Fibroblast of skin of left biceps (primary cell): ENCODE results near the gene SH2D3A.

Experiments used
- DNase-seq, 2 experiments: peaks; one replicate each; pipeline ENCODE4 v3.0.0-alpha.2; 2013; ENCODE audit warnings: low read depth in 2 of 2

SH2D3A gene

DNA sequence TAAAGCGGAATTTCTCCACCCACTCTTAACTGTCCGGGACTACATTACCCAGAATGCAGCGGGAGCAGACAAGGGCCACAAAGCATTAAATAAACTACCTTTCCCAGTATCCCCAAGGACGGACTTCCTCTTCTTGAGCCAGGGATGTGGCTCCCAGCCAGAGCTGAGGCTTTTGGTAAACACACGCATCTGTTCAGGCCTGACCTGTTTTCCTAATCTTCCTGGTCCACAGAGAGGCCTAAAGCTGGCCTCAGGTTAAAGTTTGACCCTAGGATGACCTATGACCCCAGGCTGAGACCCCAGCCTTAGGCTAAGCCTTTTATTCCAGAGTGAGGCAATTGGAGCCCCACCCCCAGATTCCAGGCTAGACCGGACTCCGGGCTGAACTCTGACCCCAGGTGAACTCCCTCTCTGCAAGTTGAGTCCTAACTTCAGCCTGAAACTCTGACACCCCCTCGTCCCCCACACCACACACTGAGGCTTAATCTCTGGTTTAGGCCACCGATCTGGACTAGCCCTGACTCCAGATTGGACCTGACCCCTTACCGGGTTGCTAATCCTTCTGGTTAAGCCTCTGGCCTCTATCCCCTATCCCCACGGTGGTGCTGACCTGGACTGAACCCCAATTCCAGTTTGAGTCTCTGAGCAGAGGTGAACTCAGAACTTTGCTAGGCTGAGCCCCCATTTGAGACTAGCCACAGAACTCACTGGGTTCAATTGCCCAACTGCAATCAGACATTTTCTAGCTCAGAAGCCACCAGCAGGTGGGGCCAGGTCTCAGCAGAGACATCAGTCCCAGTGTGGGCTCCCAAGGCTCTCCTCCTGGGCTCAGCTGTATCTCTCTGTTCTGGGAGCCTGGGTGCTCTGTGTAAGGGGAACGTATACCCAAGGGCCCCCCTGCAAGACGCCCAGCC lies 29.1 kb downstream of the SH2D3A start:
- peak; percentile 59 to 67 for DNase-seq

DNA sequence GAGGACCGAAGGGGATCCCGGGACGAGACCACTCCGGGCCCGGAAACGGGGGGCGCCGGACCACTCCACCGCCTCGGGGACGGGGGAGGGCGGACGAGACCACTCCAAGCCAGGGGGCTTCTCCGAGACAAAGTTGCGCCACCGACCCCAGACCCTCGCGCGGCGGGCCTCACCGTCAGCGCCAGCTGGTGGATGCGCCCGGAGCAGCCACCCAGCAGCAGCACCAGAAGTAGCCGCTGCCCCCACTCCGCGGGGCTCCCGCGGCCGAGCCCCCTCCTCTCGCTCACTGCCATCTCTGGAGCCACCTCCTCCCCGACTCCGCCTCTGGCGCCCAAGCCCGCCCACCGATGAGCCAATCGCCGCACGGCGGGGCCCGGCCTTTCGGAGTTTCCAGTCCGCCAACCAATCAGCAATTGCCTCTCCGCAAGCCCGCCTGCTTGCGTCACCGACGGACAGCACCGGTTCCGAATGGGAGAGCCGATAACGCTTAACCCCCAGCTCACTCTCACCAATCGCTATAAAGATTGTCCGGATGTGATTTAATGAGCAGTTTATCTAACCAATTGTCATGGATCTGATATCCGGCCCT lies 29.9 kb downstream of the SH2D3A start, which contains the start of gene GPR108:
Gene GPR108, minus strand, starts transcription at position 297 of the 589 bp plus-strand sequence. Its CDS starts 4 bp downstream, at position 293.
- DNase-seq = peak; percentile 100

DNA sequence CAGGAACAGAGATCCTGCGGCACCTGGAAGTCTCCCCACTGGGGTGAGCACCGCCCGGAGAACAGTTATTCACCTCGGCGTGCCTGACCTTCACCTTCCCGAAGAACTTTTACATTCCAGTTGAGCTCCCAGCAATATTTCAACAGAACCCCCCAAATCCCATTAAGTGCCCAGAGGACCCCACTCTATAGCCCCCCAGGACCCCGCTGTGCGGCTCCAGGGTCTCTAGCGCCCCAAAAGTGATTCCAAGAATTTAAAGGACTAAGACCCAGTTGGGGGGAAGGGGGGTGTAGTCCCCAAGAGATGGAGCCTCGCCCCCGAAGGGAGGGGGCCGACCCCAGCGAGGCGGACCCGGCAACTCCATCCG lies 30.3 kb downstream of the SH2D3A start:
- no peak for DNase-seq

DNA sequence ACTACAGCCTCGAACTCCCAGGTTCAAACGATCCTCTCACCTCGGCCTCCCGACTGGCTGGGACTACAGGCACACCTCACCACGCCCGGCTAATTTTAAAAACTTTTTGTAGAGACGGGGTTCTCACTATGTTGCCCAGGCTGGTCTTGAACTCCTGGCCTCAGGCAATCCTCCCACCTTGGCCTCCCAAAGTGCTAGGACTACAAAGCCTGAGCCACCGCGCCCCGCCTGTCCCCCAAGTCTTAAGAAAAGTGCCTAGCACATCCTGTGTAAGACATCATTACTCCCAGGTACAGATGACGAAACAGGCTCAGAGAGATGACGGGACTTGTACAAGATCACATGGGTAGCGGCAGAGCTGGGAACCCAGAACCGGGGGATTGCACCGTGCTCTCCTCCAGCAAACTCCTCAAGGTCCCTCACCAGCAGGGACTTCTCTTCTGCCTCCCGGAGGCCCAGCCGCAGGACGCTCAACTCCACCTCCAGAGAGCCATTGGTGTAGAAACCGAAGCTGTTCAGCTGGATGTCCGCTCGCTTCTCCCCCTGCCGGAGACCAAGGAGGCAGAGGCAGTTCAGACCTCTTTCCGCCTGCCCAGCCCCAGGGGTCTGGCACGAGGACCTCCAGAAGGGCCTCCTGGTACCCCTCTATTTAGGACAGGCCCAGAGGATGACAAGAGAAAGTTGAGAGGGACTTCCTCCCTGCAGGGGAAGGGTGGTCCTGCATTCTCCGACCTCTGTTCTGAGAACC lies 30.9 kb downstream of the SH2D3A start:
- DNase-seq = peak; percentile 47 to 62

DNA sequence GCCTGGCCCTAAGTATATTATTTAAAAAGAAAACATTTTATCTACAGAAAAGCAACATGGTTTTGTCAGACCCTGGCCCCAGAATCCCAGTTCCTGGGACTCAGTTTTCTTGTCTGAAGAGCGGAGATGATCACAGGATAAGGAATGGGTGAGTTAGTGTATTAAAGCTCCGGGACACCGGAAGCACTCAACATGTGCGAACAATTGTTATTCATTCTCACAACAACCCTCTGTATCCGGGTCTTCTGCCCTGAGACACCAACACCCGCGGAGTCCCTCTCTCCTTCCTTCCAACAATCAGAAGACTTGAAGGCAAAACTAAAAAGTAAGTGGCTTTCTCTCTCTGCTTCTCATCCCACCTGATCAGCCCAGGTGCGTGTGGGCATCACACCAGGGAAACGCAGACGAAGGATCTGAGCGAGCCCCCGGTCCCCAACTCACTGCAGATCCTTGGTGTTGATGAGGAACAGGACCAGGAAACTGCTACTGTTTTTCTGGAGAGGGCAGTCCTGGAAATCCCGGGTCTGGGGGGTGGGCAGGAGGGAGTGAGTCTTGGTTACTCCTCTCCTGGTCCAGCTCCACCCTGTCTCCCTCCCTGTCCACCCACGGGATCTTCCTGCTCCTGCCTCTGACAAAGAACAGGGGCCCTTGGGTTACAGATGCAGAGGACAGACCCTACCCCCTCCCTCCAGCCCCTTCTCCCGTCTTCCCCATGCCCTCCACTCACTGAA lies 31.9 kb downstream of the SH2D3A start:
- DNase-seq = no peak

DNA sequence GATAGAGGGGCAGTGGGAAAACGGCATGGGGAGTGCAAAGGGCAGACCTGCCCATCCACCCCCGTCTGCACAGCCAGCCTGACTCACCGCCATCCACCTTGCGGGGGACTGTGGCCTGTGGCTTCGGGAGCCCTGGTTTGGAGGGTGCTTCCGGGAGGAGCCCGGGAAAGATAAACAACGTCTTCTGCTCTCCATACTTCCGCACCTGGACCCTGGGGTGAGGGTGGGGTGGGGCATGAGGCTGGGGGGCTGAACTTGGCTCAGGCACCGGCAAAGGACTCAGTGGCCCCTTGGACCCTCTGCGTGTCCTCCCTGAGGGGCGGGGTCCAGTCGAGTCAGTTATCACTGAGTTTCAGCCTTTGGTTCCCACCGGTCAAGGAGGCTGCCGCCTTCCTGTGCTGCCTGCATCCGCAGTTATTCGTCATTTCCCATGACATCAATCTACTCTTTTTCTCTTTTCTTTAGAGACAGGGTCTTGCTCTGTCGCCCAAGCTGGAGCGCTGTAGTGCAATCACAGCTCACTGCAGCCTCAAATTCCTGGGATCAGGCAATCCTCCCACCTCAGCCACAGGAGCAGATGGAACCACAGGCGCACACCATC lies 33.0 kb downstream of the SH2D3A start:
- DNase-seq = no peak

DNA sequence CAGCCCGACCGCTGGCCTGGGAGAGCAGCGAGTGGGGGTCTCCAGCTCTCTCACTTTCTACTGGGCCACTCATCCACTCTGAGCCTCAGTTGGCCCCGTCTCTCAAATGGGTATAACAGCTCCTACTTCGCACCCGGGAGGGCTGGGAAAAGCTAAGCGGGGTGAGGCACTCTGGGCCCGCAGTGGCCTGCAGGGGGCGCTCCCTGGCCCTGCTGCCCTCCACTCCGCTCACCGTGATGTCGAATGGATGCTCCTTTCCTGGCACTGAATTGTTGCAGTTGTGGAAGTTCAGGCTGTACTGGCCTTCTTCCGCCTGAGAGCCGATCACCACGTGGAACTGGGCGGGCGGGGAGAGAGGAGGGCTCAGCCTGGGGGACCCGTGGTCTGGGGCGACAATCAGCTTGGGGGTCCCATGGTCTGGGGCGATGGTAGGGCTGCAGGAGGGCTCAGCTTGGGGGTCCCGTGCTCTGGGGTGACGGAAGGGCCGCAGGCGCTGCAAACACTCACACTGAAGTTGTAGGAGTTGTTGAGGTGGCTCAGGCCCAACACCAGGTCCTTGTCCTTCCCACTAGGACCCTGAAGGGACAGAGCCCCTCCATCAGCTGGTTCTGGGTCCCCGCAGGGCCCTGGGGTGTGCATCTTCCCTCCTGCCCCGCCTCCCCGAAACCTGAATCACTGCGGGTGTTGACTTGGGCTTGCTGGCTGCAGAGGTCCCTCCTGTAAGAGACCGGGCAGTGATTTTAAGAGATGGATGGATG lies 33.7 kb downstream of the SH2D3A start:
- DNase-seq = no peak

DNA sequence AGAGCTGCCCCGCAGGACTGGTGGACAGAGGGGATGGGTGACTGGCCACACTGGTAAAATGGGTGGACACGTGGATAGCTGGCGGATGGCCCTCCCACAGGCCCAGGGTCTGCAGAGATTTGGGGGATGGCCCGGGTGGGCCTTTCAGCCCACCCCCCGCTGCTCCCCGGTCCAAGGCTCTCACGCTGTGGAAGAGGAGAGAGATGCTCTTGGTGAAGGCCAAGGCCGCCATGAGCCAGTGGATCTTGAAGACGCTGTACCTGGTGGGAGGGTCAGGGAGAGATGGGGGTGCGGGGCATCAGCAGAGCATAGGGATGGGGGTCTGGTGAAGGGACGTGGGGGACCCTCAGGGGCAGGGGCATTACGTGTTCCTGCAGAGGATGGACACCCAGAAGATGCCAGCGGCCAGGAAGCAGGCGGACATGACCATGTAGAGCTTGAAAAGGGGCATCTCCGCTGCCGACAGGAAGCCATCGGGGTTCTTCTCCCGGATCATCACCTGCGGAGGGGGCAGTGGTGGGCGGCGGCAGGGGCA lies 34.4 kb downstream of the SH2D3A start:
- no peak for DNase-seq

DNA sequence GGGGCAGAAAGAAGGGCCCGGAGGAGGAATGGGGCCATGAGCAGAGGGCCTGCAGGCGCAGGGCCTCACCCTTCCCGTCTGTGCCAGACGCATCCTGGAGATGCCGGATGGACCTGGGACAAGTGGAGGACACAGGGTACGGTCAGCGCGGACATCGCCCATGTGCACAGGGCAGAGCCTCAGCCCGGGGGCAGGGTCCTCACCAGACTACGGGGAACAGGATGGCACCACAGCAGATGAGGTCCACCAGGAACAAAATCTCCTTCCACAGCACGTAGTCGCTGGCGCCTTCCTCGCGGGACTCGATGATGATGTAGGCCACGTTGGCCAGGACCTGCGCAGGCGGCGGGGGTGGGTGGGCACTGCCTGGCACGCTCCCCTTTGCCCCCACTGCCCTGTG lies 35.4 kb downstream of the SH2D3A start:
- no peak for DNase-seq

DNA sequence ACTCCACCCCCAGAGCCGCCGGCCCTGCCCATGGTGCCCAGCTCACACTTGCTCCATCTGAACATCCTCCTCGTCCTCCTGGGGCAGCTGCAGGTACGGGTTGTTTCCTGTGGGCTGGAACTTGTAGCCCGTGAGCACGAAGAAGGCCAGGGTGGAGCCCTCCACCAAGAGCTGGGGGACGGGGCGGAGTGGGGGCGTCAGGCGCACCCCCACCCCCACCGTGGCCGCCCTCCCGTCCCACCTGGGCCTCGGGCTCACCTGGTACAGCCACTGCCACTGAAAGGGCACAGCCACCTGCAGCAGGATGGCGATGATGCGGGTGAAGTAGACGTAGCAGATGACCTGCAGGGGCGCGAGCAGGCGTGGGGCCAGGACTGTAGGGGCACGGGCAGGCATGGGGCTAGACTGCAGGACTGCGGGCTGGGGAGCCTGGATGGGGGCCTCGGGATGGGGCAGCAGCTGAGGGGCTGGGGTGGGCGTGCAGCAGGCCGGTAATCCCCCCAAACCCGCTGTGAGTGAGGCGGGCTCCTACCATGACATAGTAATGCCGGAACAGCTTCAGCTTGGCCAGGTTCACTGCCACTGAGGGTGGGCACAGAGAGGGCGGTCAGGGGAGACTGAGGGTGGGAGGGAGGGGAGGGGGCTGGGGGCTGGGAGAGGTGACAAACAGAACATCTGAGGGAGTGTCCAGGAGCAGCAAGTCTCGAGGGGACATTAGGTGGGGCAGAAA lies 36.1 kb downstream of the SH2D3A start:
- DNase-seq = no peak

DNA sequence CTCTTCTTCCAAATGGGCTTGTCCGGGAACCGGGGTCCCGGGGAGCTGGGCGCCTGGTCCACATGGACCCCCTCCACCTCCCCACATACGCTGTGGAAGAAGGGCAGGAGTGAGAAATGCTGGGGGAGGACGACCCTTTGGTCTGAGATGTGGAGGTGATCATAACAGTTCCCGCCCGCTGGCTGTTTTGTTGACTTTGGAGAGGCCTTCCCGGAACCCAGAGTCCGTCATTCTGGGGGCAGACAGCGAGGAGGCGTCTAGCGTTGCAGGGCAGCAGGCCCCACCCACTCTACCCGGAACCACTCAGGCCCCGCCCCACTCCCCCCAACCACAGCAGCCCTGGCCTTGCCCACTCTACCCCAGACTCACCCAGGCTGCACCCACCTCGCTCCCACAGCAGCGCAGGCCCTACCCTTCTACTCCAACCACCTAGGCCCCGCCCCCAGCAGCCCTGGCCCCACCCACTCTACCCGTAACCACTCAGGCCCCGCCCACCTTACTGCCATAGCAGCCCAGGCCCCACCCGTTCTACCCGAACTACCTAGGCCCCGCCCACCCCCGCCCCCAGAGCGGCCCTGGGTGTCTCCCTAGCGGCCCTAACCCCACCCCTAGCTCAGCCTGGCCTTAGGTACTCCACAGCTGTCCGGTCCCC lies 37.0 kb downstream of the SH2D3A start:
- no peak for DNase-seq

DNA sequence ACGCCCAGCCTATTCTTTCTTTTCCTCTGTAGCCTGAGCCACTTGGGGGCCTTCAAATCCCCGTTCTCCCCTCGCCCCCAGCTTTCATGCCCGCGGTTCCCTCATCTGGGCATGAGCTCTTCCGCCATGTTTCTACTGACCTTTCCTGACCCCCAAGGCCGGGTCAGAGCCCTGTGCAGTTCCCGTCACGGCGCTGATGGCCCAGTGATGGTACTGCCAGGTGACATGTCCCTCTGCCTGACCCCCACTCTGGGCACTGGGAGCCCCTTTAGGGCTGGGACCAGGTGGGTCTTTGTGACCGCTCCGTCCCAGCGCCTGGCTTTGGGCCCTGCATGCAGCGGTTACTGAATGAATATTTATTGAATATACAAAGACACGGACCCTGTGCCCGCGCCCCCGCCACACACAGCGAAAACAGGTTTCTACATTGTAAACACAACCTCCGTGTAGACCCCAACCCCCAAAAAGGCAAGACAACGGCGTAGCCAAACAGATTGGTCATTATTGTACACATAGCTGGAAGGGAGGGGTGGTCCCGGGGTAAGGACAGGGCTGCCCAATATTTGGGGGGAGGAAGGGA lies 37.6 kb downstream of the SH2D3A start:
- no peak for DNase-seq

DNA sequence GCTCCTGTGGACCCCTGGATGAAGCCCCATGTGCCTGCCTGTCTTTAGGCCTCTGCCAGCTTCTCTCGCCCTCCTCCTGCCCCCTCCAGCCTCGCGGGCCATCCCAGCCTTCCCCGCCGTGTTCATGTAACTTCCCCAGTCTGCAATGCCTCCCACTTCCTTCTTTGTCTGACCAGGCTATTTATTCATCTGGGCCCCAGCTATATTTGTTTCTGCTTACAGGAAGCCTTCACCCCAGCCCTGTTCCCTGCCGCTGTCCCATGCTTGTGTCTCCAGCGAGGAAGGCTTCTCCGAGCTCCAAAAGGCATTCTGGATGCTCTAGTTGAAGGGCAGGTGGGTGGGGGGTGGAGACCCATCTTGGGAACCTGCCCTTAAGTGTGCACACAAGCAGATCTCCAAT lies 38.9 kb downstream of the SH2D3A start:
- no peak for DNase-seq

DNA sequence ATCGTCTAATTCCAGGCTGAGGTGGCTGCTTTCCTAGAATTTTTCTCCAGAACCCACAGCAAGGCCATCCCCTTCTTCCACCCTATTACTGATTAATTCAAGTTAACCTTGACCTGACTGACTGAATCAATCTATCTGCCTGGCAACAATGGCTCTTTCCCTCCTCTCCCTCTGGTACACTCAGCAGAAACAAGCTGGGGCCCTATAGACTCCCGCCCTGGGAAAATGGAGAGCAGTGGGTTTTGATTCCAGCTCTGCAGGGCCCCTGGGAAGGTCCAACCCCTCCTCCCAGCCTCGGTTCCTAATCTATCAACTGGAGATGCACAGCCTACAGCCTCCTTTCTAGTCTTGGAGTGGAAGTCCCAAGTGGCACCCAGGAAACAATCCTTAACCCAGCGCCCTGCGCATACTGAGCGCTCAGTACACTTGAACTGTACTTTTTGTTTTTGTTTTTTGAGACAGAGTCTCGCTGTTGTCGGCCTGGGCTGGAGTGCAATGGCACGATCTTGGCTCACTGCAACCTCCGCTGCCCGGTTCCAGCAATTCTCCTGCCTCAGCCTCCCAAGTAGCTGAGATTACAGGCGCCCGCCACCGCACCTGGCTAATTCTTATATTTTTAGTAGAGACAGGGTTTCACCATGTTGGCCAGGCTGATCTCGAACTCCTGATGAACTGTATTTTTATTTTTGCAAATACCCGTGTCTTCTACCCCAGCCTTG lies 41.6 kb downstream of the SH2D3A start:
- DNase-seq = no peak

DNA sequence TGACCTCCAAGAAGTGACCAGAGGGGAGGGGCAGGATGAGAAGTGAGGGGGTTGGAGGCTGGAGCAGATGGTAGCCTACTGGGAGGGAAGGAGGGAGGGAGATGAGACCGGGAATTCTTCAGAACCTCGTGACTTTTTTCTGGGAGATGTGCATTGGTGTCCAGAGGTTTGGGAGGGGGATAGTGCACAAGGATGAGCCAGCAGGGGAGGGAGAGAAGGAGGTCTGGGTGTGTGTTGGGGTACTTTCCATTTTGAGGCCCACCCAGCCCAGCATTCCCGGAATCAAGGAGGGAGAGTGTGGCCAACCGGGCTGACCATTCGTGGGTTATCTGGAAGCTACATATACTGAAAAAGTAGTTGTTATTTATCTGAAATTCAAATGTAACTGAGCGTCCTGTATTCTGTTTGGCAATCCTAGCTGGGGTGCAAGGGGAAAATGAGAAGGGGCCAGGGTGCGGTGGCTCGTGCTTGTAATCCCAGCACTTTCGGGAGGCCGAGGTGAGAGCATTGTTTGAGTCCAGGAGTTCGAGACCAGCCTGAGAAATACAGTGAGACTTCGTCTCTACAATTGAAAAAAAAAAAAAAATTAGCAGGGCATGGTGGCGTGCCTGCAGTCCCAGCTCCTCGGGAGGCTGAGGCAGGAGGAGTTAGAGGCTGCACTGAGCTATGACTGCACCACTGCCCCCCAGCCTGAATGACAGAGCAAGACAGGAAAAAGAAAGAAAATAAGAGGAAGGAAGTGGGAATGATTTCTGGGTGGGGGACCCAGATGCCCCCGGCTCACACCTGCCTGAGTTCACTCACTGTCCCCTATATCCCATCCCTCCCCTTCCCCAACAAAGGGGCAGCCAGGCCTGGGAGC lies 42.4 kb downstream of the SH2D3A start:
- DNase-seq = no peak

DNA sequence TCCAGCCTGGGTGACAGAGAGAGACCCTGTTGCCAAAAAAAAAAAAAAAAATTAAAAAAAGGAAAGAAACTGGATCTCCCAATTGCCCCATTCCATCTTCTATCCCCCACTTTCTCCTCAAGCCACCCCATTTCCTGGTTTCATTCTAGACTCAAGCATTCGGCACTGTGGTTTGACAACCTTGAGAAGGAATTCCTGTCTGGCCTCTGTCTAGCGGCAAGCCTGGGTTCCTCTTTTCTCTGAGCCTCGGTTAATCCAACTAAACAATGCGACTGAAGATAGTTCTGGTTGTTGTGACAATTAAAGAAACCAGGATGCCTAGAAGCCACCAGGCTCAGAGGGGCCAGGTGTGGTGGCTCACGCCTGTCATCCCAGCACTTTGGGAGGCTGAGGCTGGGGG lies 43.5 kb downstream of the SH2D3A start:
- no peak for DNase-seq

DNA sequence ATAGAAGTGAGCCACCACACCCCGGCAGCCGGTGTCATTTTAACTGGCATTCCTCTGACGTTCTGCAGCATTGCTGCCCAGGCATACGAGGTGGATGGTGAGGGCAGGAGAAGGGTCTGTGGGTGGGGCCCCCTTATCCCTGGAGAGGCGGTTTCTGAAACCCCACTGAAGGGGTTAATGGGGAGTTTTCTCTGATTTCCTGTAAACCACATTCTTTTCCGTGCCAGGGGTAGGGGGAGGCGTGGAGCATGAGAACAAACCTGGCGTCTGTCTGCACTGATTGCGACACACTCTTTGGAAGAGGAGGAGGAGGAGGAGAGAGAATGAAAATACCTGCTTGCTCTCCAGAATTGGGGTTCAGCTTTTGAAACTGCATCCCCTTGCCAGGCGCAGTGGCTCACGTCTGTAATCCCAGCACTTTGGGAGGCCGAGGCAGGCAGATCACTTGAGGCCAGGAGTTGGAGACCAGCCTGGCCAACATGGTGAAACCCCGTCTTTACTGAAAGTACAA lies 44.1 kb downstream of the SH2D3A start:
- no peak for DNase-seq
